K562 (cell line): ENCODE results near the gene LPCAT1. TPM values are rescaled to one million over a fixed set of nuclear protein-coding genes. Genes with fewer than 3 reads are reported as not detected.

Experiments used
- ATAC-seq: fragments of 200-7000 bp; cut with Tn5 transposase; 3 replicates; pipeline ENCODE4 v1.9.1; 2020; ENCODE audit warnings: moderate library complexity
- BruUV-seq: library from RNA; stranded (reverse); fragments of 400-500 nt; replicated peaks from 2 replicates; lab custom pipeline; 2021; lab: Mats Ljungman, UMichigan
- CTCF ChIA-PET: fragments of 300-600 bp; formaldehyde crosslinking; extraction: SDS; loops from one replicate; lab custom pipeline; 2021; ENCODE audit warnings: low intra/inter-chr PET ratio; lab: Yijun Ruan, JAX
- POLR2A ChIA-PET: fragments of 300-600, 350-650 bp; sonication (Branson Sonifier 250); formaldehyde crosslinking; extraction: SDS; loops from one replicate; lab custom pipeline; 2021; ENCODE audit warnings: antibody characterized with exemption, inconsistent platforms; lab: Yijun Ruan, JAX
- DNase-seq, 4 experiments: peaks; one replicate each; pipeline versions ENCODE4 v3.0.0 to v3.0.0-alpha.2; 2011 to 2018; ENCODE audit warnings: low spot score in 3 of 4, mixed read lengths in 3 of 4; ENCODE audit errors: extremely low read depth in 1 of 4
- FAIRE-seq: peaks from 2 replicates; lab custom pipeline; 2011; peaks lifted over from hg19 to GRCh38; lab: Jason Lieb, UNC
- H2AFZ ChIP-seq: 2 replicates; pipeline ENCODE4 v1.6.0; 2011; ENCODE audit warnings: low read depth, low read length, control low read depth, inconsistent platforms
- H3K27ac ChIP-seq: fragments of 200-600 bp; 3 replicates; pipeline ENCODE4 v1.8.0; 2011; ENCODE audit warnings: low read depth, mild to moderate bottlenecking, control low read depth, inconsistent platforms, low read length, moderate library complexity, mixed read lengths; ENCODE audit errors: extremely low read depth
- H3K27me3 ChIP-seq, 2 experiments: fragments of 300-600 bp in 1 of 2; 2 replicates in 1 of 2; 3 replicates in 1 of 2; pipeline versions ENCODE4 v1.6.0 to v1.8.0; 2011; ENCODE audit warnings: inconsistent platforms in 2 of 2, low read length in 2 of 2, mild to moderate bottlenecking in 1 of 2, mixed read lengths in 1 of 2, moderate library complexity in 1 of 2; ENCODE audit not compliant: control insufficient read depth in 2 of 2, insufficient read depth in 2 of 2
- H3K36me3 ChIP-seq: fragments of 300-600 bp; 3 replicates; pipeline ENCODE4 v1.8.0; 2011; ENCODE audit warnings: mild to moderate bottlenecking, low read length, inconsistent platforms; ENCODE audit not compliant: control insufficient read depth, insufficient read depth
- H3K4me1 ChIP-seq, 2 experiments: fragments of 200-600 bp in 1 of 2; replicated peaks in 1 of 2; 2 replicates in 1 of 2; 3 replicates in 1 of 2; pipeline versions ENCODE4 v1.5.1 to v1.8.0; 2011; ENCODE audit warnings: inconsistent platforms in 2 of 2, low read length in 2 of 2, mild to moderate bottlenecking in 1 of 2, mixed read lengths in 1 of 2, moderate library complexity in 1 of 2; ENCODE audit not compliant: control insufficient read depth in 2 of 2, insufficient read depth in 2 of 2
- H3K4me2 ChIP-seq: 2 replicates; pipeline ENCODE4 v1.6.1; 2011; ENCODE audit warnings: low read length, control low read depth, inconsistent platforms, mixed read lengths; ENCODE audit not compliant: insufficient read depth
- H3K4me3 ChIP-seq: fragments of 200-600 bp; sonication (generic), shearing (Covaris generic); 2 replicates; pipeline ENCODE4 v1.5.1; 2016; ENCODE audit warnings: control low read depth, inconsistent platforms
- H3K79me2 ChIP-seq: fragments of 200-600 bp; 3 replicates; pipeline ENCODE4 v1.8.0; 2011; ENCODE audit warnings: low read length, inconsistent platforms; ENCODE audit not compliant: control insufficient read depth, insufficient read depth
- H3K9ac ChIP-seq, 2 experiments: 2 replicates each; pipeline versions ENCODE4 v1.6.0 to v1.6.1; 2011; ENCODE audit warnings: low read depth in 2 of 2, low read length in 2 of 2, control low read depth in 1 of 2, inconsistent platforms in 1 of 2, mild to moderate bottlenecking in 1 of 2, mixed read lengths in 1 of 2; ENCODE audit not compliant: insufficient read depth in 1 of 2
- H3K9me1 ChIP-seq: one replicate; pipeline ENCODE4 v1.6.0; 2011; ENCODE audit warnings: inconsistent platforms, mild to moderate bottlenecking, low read length, moderate library complexity; ENCODE audit not compliant: control insufficient read depth, insufficient read depth
- H3K9me3 ChIP-seq: replicated peaks from 2 replicates; pipeline ENCODE4 v1.5.1; 2011; ENCODE audit warnings: low read depth, low read length, inconsistent platforms; ENCODE audit not compliant: control insufficient read depth, insufficient read depth
- H4K20me1 ChIP-seq: replicated peaks from 2 replicates; pipeline ENCODE4 v1.6.1; 2011; ENCODE audit warnings: low read length, inconsistent platforms, mixed read lengths; ENCODE audit not compliant: control insufficient read depth, insufficient read depth
- CEBPG ChIP-seq, 3 experiments: fragments of 200-800 bp in 1 of 3; sonication (Bioruptor generic) in 1 of 3; sonication (generic) in 1 of 3; formaldehyde crosslinking in 1 of 3; IDR thresholded peaks in 2 of 3; conservative IDR thresholded peaks in 1 of 3; 2 replicates each; pipeline versions ENCODE4 v1.6.1 to v1.8.0; 2016 to 2022; ENCODE audit warnings: missing compliant biosample characterization in 2 of 3, missing genetic modification characterization in 2 of 3, mild to moderate bottlenecking in 1 of 3, missing genetic modification reagents in 1 of 3
- FOS ChIP-seq: IDR thresholded peaks from 3 replicates; pipeline ENCODE4 v1.6.1; 2011; ENCODE audit not compliant: insufficient read length; ENCODE audit errors: extremely low read depth
- PYGO2 ChIP-seq: fragments of 450-650 bp; IDR thresholded peaks from 2 replicates; pipeline ENCODE4 v1.6.1; 2016; ENCODE audit warnings: mild to moderate bottlenecking, missing genetic modification characterization, moderate library complexity, missing compliant biosample characterization
- ZNF584 ChIP-seq: fragments of 200-800 bp; sonication (Bioruptor generic); IDR thresholded peaks from 2 replicates; pipeline ENCODE4 v1.6.1; 2016; ENCODE audit warnings: low read depth, mild to moderate bottlenecking, missing genetic modification characterization, missing compliant biosample characterization
- WGBS: fragments of 100-300 bp; shearing (Covaris generic); methylation state at CpG from one replicate; pipeline ENCODE4 v1.1.6; 2016; ENCODE audit warnings: low coverage, mixed read lengths; ENCODE audit not compliant: insufficient coverage; ENCODE audit errors: missing lambda C conversion rate; 5-methylcytosine and 5-hydroxymethylcytosine counted together
- in situ Hi-C: fragments of 300-500 bp; cut with MboI; formaldehyde crosslinking; loops from 4 replicates; pipeline ENCODE4 v1.15.0; 2018; ENCODE audit warnings: inconsistent platforms, mixed read lengths
- intact Hi-C: fragments of 100-400 bp; cut with micrococcal nuclease; formaldehyde crosslinking; loops from 2 replicates; pipeline ENCODE4 v1.14.2; 2022
- polyA plus RNA-seq, 8 experiments: library from polyadenylated mRNA; depleted of rRNA in 4 of 8; stranded (reverse) in 5 of 8; unstranded in 3 of 8; fragments of >200 nt; fragmentation: Nextera tagmentation in 2 of 8; fragmentation: Illumina TruSeq in 1 of 8; extraction: Ambion mirVana in 2 of 8; extraction: Trizol in 1 of 8; gene quantifications; 2 replicates each; pipeline versions ENCODE4 v1.2.1 to v1.2.3, GENCODE V29; 2011 to 2014; ENCODE audit warnings: inconsistent platforms in 1 of 8, missing spikeins in 1 of 8
- total RNA-seq, 7 experiments: library from RNA; depleted of rRNA in 6 of 7; stranded (reverse); fragments of >200 nt in 6 of 7; fragmentation: Illumina TruSeq in 2 of 7; extraction: Trizol in 2 of 7; gene quantifications; 2 replicates each; pipeline versions ENCODE4 v1.2.1 to v1.2.3, GENCODE V29; 2011 to 2021; ENCODE audit warnings: low replicate concordance in 1 of 7
- TF ChIP-seq, protein P1 (sequence below), 2 experiments: fragments of 450-650 bp in 1 of 2; sonication (generic) in 1 of 2; formaldehyde crosslinking in 1 of 2; IDR thresholded peaks in 1 of 2; conservative IDR thresholded peaks in 1 of 2; 2 replicates each; pipeline versions ENCODE4 v1.6.1 to v1.8.1; 2016 to 2023; ENCODE audit warnings: mild to moderate bottlenecking in 2 of 2, moderate library complexity in 2 of 2, inconsistent platforms in 1 of 2, missing genetic modification reagents in 1 of 2

The LPCAT1 gene
- total and polyA plus RNA-seq, 9 of the 15 experiments (the other 6 are each of a cell fraction or from before 2014, with no cell fraction given): 0.14 to 18.4 (median 13.9) TPM

DNA sequence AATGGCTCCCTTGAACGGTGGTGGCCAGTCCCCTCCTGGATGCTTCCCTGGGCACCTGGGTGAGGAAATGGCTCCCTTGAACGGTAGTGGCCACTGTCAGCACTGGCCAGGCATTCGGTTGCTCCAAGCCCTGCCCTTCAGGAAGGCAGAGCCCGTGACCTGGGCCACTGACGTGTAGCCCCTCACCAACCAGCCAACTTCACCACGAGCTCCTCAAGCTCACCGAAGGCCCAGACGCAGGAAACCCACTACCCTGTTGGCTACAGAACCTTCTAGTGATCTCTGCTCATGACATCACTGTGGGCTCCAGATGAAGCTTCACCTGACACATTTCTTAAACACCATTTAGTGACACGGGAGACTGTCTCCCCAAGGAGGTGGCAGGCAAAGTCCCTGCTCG lies 87.7 kb downstream of the LPCAT1 start:
- H3K9me1 ChIP-seq: no peaks in the 10 kb centered on the region
- intact Hi-C loops (no loop called here), in situ Hi-C loops (no loop called here)
- no peaks in the 10 kb centered on the region; the same call in 1 of the 2 replicates for H4K20me1 ChIP-seq
- ATAC-seq (no peak), DNase-seq (no peak), FAIRE-seq (no peak)
- no peaks in the 10 kb centered on the region for H3K79me2 ChIP-seq
- TF ChIP-seq ZNF584 (CRISPR knock-in tag) (no peak), FOS (no peak)
- no peak overlapping the region for H3K27ac ChIP-seq
- no peak overlapping the region for H3K9ac ChIP-seq
- H3K9me3 ChIP-seq: no peaks in the 10 kb centered on the region
- no peaks in the 10 kb centered on the region for H3K36me3 ChIP-seq
- 6% methylated on average over 9 of the region's 10 CpGs for WGBS
- no peaks in the 10 kb centered on the region; a peak in 1 of 5 replicates for H3K4me1 ChIP-seq
- H3K4me3 ChIP-seq: no peak overlapping the region
- H3K27me3 ChIP-seq: peaks cover 38 to 67% of the 10 kb centered on the region in 2 experiments
- BruUV-seq: no TSS peak
- no peak overlapping the region for H2AFZ ChIP-seq
- H3K4me2 ChIP-seq: no peak overlapping the region
- CTCF ChIA-PET: no interaction called here
- POLR2A ChIA-PET: no interaction called here

DNA sequence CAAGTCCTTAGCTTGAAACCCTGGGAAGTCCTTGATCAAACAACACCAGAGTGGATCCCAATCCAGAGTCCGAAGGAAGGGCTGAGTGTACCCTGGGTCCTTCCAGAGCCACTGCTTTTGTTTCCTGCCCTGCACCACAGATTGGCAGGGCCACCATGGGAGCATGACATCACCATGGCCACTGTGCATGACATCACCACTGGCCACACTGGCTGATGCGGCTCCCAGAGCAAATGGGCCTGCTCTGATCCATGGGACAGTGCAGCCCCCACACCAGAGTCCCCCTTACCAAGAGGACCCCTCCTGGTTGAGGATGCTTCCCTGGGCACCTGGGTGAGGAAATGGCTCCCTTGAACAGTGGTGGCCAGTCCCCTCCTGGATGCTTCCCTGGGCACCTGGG lies 88.4 kb downstream of the LPCAT1 start:
- no peak for TF ChIP-seq PYGO2
- TF ChIP-seq, protein P1, sequence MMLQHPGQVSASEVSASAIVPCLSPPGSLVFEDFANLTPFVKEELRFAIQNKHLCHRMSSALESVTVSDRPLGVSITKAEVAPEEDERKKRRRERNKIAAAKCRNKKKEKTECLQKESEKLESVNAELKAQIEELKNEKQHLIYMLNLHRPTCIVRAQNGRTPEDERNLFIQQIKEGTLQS (IDR thresholded peaks at IDR 0.05): peak; percentile 39; the same call in 1 of the 2 replicates
- TF ChIP-seq, protein P1 (CRISPR knock-in tag; conservative IDR thresholded peaks at IDR 0.05): no peak
- TF ChIP-seq CEBPG (CRISPR knock-in tag; IDR thresholded peaks at IDR 0.05): no peak
- TF ChIP-seq CEBPG (tag; conservative IDR thresholded peaks at IDR 0.05 in 1 of 2, IDR thresholded peaks at IDR 0.05 in 1 of 2): no peak
- no peak for FAIRE-seq
- ATAC-seq: no peak
- H3K9me3 ChIP-seq: no peaks in the 10 kb centered on the region
- no peaks in the 10 kb centered on the region for H3K9me1 ChIP-seq
- H3K79me2 ChIP-seq: no peaks in the 10 kb centered on the region
- no peak overlapping the region for H3K4me2 ChIP-seq
- peaks cover 41 to 71% of the 10 kb centered on the region in 2 experiments for H3K27me3 ChIP-seq
- no peaks in the 10 kb centered on the region for H3K36me3 ChIP-seq
- intact Hi-C loops (no loop called here), in situ Hi-C loops (no loop called here)
- DNase-seq: no peak
- H3K9ac ChIP-seq: no peak overlapping the region
- no peak overlapping the region for H2AFZ ChIP-seq
- no TSS peak for BruUV-seq
- ChIA-PET POLR2A (no interaction called here), CTCF (no interaction called here)
- H3K4me1 ChIP-seq: no peaks in the 10 kb centered on the region; a peak in 1 of 5 replicates
- no peaks in the 10 kb centered on the region; the same call in 1 of the 2 replicates for H4K20me1 ChIP-seq
- H3K27ac ChIP-seq: no peak overlapping the region
- 0% methylated on average over 2 of the region's 2 CpGs for WGBS
- H3K4me3 ChIP-seq: no peak overlapping the region
